RCC 7860 (cell line): ENCODE results near the gene TNRC6A.

Source experiments
- DNase-seq: peaks from one replicate; pipeline ENCODE4 v3.0.0-alpha.2; 2015; ENCODE audit warnings: low spot score
- FAIRE-seq: peaks from 2 replicates; lab custom pipeline; 2012; peaks lifted over from hg19 to GRCh38; lab: Jason Lieb, UNC

TNRC6A gene

DNA sequence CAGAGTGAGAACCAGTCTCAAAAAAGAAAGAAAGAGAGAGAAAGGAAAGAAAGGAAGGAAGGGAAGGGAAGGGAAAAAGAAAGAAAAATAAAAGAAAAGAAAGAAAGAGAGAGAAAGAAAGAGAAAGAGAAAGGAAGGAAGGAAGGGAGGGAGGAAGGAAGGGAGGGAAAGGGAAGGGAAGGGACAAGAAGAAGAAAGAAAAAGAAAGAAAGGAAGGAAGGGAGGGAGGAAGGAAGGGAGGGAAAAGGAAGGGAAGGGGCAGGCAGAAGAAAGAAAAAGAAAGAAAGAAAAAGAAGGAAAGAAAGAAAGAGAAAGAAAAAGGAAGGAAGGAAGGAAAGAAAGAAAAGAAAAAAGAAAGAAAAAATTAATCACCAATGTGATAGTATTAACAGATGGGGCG is 132.0 kb downstream of the TNRC6A start:
- no peak for DNase-seq
- FAIRE-seq = no peak

DNA sequence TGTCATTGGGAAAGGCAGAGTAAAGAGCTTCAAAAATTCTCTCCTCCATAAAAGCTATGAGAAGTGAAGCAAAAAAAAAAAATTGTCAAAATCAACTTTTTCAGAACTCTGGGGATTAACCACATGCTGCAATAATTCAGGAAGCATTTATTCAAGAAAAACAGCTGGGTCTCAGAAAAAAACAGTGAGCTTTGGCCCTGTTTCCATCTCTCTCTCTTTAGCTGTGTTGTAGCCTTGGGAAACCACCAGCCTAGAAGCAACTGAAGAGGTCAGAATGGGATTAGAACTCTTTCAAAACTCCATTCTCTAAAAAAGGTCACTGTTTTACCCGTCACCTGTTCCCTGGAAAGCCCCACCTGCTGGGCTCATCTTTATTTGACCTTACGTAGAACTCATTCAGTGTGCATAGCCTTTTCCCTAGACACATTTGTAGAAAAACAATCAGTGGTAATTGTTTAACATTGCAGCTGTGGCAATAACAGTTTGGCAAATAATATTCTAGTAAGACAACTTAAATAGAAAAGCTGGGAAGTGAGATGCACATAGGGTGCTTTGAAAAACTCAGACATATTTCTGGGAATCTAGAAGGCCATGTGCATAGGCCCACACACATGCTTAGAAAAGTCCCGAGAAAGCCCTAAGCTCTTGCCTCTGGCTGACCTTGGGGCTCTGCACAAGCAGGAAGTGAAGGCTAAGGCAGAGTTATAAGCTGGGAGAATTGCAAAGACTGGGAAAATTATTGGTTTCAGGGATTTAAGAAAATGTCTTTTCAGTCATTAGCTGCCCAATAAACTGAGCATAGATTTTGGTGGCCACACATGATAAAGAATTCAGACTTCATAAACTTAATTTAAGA is 134.4 kb downstream of the TNRC6A start:
- no peak for DNase-seq
- FAIRE-seq = no peak

- FAIRE-seq = no peak
- DNase-seq = no peak
These were observed 139.6 kb downstream of the TNRC6A start for GRCh38 chr16:24869033-24869432.

GRCh38 chr16:24871891-24872290 is 142.4 kb downstream of the TNRC6A start:
- no peak for FAIRE-seq

GRCh38 chr16:24873028-24873427 is 143.6 kb downstream of the TNRC6A start:
- no peak for FAIRE-seq

More at GRCh38 chr16:24871891-24872290, 142.4 kb downstream of the TNRC6A start:
- no peak for DNase-seq

DNA sequence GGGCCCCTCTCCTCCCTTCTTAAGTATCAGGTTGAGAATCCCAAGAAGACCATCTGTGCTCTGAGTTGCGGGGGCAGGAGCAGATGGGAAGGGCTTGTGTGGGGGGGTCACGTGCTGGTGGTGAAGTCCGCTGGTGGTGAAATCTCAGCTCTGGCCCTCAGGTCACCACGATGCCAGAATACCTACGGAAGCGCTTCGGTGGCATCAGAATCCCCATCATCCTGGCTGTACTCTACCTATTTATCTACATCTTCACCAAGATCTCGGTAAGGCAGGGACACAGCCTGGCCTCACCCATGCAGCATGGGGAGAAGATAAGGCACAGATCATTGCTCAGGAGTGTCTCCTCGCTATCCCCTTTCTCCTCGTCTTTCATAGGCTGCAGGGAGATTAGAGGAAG is 146.0 kb downstream of the TNRC6A start:
- FAIRE-seq (no peak), DNase-seq (no peak)

More at GRCh38 chr16:24873028-24873427, 143.6 kb downstream of the TNRC6A start:
- no peak for DNase-seq
